Kidney glomerular epithelial cell (primary cell): Measurements from ENCODE around the gene TRPM2.
"Not testable (repeated sequence)": the region's sequence is repeated elsewhere in the genome, so short reads cannot be mapped to it uniquely, and the experiment has no call there.

Experiments used
- DNase-seq: peaks from one replicate; lab custom pipeline; 2025; lab: John Stamatoyannopoulos, UW

TRPM2 gene

DNA sequence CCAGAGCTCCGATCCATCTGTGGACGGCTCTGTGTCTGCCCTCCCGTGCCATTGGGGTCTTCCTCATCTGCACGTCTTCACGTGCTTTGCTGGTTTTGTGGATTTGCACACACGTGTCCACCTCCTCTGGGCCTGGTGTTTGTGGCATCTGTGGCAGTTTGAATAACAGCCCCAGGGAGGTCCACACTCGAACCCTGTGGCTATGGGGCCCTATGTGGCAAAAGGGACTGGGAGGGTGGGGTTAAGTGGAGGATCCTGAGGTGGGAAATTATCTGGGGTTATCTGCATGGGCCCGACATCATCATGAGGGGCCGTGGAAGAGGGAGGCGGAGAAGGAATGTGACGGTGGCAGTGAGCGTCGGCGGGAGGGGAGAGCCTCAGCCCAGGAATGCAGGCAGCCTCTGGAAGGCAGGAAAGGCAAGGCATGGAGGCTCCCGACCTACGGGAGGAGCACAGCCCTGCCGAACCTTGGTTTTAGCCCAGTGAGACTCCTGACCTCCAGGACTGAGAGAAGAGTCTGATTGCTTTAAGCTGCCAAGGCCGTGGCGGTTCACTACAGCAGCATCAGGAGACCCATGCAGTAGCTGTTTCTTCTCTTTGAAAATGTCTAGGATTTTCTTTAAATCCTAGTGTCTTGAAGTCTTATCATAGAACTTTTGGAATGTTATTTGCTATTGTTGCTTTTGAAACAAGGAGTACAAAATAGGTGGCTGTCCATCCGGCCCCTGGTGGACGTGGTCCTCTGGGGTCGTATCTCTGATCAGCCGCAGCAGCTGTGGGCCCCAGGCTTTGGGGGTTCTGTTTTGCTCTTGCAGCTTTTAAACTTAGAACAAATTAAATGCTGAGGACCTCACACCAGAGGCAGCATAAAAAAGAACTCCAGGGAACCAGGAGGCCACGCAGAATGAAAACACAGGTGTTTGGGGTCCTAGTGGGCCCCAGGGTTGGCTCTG is 61.9 kb downstream of the TRPM2 start:
- no peak for DNase-seq

DNA sequence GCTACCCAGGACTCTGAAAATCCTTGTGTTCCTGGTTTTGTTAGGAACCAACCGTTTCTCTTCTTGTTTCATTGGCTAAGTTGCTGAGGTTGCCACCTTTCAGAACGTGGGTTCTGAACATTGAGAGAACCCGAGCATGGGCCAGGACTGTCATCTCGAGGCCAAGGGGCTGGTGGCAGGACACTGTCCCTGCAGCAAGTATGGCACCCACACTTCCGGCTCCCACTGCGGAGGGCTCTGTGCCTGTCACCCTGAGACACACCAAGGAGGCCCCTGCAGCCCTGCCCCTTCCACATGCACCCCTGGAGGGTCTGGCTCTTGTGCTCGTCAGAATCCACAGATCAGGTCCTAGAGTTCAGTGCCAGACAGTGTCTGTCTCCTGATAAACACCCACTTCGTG is 62.8 kb downstream of the TRPM2 start:
- DNase-seq = no peak

DNA sequence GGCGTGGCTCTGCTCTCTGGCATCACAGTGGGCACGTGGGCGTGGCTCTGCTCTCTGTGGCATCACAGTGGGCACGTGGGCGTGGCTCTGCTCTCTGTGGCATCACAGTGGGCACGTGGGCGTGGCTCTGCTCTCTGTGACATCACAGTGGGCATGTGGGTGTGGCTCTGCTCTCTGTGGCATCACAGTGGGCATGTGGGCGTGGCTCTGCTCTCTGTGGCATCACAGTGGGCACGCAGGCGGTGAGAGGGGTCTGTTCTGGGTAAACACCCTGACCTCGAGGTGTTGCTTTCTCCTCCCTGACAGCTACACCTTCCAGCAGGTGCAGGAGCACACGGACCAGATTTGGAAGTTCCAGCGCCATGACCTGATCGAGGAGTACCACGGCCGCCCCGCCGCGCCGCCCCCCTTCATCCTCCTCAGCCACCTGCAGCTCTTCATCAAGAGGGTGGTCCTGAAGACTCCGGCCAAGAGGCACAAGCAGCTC is 64.2 kb downstream of the TRPM2 start:
- DNase-seq = not testable (repeated sequence)

DNA sequence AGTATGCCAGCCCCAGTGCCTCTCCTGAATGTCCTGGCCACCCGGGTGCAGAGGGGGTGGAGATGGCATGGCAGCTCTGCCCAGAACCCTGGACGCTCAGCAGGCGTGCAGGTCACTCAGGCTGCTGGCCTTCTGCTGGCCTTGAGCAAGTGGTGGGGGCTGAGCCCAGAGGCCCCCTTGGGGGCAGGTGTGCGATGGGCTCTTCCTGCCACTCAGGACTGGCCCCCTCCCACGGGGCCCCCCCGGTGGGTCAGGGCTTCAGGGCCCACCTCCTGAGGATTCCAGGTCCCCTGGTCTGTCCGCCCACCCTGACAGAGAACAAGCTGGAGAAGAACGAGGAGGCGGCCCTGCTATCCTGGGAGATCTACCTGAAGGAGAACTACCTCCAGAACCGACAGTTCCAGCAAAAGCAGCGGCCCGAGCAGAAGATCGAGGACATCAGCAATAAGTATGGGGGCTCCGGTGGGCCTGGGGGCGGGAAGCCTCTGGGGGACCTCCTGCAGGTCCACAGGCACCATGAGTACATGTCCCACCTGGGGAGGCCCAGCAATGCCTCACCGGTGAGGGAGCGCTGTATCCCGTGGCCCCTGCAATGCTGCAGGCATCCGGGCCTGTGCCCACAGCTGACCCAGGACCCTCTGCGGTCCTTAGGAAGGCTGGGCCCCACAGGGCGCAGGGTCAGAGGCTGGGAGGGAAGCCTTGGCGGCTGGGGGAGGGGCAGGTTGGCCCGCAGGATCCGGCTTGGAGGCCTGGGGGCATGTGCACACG is 64.9 kb downstream of the TRPM2 start:
- DNase-seq = no peak

DNA sequence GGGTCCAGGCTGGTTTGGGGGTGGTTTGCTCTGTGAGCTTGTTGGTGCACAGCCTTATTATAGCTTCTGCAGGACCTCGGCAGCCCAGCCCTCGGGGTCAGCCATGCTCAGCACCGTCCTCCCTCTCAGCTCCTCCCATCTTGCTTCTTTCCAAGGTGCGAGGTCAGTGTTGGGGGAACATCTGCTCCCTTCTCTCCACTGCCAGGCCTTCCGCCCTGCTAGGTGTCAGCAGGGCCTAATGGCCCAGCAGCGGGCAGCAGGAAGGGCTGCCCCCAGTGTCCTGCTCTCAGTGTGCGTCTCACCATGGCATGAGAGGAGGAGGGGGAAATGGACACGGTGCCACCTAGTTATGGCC is 65.4 kb downstream of the TRPM2 start:
- no peak for DNase-seq

DNA sequence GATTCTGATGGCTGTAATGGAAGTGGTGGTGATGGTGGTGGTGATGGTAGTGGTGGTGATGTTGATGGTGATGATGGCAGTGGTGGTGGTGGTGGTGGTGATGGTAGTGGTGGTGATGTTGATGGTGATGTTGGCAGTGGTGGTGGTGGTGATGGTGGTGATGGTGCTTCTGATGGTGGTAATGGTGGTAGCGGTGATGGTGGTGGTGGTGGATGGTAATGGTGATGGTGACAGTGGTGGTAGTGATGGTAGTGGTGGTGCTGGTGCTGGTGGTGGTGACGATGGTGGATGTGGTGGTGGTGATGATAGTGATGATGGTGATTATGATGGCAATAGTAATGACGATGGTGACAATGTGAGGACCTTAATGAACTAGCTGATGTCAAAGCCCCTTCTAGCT is 66.3 kb downstream of the TRPM2 start:
- no peak for DNase-seq

DNA sequence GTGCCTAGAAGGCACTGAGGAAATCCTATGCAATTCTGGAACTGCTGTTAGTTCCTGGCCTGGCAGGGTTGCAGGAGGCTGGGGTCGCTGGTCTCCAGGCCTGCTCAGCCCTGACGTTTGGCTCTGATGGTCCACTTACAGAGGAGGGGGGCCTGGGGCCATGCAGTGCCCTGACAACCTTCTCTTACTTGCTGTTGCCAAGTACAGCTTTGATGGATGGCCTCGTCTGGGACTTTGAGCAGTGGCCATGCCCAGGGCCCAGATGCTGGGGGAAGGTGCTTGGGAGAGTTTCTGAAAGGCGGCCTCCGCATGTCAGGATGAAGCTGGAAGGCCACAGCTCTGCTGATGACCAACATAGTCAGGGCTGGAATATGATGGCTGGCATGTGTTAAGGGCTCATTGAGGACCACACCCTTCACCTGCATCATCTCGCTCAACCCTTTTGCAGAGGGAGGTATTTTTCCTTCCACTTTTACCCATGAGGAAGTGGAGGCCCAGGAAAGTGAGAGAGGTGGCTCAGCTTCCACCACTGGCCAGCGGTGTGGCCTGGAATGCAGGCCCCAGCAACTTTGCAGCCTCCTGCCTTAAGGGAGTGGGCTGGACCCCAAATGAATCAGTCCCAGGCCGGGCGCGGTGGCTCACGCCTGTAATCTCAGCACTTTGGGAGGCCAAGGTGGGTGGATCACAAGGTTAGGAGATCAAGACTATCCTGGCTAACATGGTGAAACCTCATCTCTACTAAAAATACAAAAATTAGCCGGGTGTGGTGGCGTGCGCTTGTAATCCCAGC is 67.2 kb downstream of the TRPM2 start:
- no peak for DNase-seq

DNA sequence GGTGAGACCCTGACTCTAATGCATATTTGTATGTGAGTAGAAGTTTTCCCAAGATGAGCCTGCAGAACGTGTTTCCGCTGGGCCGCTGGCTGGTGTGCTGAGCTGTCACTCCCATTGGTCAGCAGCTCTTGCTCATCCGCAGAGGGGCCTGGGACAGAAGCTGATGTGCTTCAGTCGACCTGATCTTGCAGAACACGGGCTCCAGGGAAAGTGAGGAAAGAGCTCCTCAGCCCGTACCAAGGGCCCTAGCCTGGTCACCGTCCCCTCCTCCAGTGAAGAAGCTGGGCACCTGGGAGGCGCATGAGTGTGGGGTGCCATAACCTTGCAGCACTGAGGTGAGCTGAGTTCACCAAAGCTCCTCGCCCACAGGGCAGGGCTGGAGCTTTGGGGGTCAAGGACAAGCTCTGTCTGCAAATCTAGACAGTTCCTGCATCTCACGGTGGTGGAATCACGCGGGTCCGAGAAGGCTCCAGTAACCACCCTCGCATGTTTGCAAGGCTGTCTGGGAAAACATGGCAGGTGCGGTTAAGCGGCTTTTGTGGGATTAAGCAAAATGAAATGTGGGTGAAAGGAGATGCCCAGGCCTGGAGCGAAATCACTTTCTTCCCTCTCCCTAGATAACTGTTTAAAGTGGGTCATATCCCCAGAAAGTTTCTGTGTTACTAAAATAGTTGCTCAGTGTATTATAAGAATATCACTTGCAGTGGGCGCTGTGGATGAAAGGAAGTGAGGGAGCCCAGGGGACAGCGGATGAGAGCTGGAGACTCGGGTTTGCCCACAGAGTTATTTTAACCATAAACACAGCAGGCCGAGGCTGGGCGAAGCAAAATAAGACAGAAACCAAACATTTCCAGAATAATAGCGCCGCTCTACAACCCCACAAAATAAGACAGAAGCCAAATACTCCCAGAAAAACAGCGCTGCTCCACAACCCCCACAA is 68.8 kb downstream of the TRPM2 start:
- no peak for DNase-seq

DNA sequence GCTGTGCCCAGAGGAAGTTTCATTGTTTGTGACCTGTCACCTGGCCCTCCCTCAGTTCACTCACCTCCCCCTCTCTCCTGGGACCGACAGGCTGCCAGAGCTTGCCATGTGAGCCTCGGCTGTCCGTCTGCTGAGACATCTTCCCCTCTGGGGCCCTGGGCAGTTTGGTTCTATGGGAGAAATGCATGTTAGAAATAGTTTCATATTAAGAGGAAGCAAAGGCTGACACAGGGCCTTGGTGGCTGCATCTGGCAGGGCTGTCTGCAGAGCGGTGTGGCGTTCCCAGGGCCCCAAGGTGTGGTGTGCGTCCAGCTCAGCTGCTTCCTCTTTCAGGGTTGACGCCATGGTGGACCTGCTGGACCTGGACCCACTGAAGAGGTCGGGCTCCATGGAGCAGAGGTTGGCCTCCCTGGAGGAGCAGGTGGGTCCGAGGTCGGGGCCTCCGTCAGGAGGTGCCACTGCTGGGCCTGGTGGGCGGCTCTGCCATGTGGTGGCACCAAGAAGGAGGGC is 69.9 kb downstream of the TRPM2 start:
- no peak for DNase-seq

DNA sequence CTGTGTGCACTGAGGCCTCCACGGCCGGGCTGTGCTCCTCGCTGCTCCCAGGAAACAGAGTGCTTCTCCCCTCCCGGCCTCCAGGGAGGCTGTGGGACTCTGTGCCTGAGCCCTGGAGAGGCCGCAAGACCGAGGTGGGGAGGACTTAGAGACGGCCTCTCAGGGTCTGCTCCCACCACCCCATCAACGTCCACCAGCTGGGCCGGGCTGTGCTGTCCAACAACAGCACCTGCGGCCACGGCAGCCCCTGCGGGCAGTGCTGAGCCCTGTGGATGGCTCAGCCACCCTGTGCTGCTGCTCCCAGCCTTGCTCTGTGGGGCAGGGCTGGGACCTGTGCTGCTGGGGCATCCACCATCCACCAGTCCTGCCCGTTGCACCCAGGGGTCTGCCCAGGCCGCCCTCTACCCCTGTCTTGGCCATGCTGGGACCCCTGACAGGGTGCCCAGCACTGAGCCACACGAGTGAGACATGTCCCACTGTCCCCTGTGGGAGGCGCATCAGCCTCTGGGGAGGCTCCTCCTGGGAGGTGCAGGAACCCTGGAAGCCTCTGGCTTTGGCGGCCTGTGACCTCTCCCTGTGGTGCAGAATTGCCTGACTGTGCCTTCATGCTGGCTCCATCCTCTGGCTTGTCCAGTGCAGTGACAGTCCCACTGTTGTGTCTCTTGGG is 70.7 kb downstream of the TRPM2 start:
- no peak for DNase-seq

DNA sequence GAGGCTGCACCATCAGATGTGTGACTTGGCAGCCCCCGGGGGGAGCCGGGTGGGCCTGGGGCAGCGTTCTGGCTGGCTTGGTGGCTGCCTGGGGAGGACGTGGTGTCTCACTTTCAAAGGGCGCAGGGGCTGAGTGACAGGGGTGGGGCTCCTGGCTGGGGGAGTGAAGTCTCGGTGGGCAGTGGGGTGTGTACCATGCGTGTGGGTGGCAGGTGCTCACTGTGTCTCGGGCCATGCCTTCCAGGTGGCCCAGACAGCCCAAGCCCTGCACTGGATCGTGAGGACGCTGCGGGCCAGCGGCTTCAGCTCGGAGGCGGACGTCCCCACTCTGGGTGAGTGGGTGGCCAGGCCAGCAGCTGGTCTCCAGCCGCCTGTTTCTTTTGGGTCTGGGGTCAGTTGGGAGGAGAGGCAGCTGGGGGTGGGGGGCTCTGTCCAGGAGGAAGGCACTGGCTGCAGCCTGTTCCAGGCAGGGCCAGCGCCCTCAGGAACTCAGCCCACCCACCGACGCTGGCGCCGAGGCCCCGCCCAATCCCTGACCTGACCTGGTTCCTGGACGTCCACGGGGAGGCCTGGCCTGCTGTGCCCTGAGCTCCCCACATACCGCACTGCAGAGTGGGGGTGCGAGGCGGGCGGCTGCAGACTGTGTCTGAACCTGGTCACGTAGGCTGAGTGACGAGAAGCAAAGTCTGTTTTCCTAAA is 71.3 kb downstream of the TRPM2 start:
- no peak for DNase-seq

DNA sequence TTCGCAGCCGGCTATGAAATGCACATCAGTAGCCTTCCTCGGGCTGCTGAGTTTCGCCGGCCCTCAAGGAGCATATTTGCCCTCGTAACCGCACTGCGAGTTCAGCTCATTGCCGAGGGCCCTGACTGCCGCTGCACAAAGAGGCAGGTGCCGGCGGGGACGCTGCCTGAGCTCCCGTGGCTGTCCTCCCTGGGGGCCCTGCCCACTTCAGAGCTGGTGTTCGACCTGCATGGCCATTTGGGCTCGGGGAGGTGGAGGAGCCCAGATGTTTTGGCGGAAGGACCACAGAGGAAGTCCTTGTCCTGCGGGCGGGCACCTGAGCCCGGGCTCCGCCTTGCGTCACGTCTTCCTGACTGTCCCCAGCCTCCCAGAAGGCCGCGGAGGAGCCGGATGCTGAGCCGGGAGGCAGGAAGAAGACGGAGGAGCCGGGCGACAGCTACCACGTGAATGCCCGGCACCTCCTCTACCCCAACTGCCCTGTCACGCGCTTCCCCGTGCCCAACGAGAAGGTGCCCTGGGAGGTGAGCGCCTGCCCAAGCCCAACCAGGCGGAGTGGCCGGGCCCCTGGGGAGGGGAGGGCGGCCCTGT is 72.0 kb downstream of the TRPM2 start:
- no peak for DNase-seq

DNA sequence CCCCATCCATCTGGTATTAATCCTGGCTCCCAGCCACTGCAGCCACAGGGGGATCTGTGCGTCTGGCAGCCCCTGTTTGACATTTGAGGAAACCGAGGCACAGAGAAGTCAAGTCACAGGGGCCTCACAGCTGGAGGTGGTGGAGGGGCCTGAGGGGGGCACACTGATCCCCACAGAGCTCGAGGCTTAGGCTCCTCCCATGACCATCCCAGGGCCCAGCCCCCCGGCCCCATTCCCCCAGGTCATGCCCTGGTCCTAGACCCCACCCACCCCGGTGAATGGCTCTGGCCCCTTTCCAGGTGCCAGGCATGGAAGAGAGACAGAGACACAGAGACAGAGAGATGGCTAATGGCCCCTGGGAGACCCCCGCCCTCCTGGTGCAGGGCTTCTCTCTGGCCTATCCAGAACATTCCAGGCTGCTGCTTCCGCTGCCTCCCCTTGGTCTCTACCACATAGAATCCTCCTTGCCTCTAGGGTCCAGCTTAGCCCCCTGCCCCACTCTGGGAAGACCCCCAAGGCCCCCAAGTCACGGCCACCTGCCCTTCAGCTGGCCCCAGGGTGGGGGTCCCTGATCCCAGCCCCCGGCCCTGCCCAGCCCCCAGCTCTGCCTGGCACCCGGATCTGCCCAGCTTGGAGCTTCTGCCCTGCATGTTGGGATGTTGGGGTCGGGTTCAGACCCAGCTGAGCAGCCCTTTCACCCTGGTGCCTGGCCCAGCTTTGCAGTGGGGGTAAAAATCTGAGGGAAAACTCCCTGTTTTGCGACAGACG is 72.7 kb downstream of the TRPM2 start:
- DNase-seq = no peak

DNA sequence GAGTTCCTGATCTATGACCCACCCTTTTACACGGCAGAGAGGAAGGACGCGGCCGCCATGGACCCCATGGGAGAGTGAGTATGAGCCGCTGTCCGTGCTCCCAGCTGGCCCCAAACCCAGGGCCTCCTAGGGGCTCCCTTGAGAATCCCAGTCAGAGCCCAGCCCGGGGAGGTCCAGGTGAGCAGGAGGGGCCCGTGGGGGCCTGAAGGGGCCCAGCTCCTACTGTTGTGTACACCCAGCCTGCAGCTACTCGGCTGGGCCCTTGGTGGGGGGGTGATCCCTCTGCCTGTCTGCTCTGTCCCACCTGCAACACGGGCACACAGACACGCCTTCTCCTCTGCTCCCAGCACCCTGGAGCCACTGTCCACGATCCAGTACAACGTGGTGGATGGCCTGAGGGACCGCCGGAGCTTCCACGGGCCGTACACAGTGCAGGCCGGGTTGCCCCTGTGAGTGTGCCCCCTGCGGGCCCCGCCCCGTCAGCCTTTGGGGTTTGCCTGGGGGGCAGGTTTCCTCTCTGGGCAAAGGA is 73.3 kb downstream of the TRPM2 start:
- DNase-seq = no peak

DNA sequence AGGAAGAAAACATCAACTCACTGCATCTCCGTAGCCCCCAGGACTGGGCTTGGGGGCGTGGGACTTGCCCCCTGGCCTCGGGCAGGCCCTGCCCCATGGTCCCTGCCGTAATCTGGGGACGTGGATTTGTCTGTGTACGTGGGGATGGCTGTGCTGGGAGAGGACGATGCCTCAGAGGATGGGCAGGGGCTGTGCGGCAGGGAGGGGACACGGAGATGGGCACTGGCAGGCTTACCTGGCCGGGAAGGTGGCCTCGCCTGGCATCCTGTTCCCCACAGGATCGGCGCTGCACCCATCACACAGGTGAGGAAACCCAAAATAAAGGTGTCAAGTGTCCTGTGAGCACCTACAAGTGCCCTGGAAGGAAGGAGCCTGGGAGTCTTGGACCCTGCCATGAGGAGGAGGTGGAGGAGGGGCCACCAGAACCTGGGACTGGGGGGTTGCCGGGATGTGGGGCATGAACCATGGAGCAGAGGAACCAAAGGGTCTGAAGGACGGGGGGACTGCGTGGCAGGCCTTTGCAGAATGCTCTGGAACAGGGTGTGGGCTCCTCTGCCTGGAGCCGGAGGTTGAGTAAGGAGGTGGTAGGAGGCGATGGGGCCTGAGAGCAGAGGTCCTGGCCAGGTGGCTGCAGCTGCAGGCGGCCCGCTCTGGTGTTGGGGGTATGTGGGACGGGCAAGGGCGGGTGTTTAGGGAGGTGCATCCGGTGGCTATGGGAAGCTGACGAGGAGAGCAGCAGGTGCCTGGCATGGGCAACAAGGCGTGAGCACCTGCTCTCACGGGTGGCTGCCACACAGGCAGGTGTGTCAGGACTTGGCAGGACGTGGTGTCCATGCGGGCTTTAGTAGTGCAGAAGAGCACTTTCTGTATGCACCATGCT is 74.1 kb downstream of the TRPM2 start:
- no peak for DNase-seq

DNA sequence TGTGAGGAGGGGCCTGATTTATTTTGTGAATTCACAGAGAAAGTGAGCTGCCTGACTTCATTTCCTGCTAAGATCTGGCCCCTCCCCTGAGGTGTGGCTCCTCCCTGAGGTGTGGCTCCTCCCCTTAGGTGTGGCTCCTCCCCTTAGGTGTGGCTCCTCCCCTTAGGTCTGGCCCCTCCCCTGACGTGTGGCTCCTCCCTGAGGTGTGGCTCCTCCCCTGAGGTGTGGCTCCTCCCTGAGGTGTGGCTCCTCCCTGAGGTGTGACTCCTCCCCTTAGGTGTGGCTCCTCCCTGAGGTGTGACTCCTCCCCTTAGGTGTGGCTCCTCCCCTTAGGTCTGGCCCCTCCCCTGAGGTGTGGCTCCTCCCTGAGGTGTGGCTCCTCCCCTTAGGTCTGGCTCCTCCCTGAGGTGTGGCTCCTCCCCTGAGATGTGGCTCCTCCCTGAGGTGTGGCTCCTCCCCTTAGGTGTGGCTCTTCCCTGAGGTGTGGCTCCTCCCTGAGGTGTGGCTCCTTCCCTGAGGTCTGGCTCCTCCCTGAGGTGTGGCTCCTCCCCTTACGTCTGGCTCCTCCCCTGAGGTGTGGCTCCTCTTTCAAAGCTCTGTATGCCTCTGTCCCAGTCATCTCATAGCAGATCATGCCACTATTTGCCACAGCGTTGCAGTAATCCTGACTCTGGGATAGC is 75.0 kb downstream of the TRPM2 start:
- DNase-seq = no peak

DNA sequence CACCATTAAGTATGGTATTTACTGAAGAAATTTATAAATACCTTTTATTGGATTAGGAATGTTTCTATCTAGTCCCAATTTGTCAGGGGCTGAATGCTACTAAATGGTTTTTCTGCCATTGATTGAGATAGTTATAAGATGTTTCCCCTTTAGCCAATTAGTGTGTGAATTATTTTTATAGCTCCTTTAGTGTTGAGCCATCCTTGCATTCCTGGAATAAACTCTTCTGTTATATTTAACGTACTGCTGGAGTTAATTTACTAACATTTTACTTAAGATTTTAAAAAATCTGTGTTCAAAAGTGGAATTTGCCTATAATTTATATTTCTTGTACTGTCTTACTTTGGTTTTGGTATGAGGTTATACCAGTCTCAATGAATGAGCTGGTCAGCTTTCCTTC is 76.5 kb downstream of the TRPM2 start:
- DNase-seq = no peak
